ENCODE results near the gene NTM.

Gene NTM

DNA sequence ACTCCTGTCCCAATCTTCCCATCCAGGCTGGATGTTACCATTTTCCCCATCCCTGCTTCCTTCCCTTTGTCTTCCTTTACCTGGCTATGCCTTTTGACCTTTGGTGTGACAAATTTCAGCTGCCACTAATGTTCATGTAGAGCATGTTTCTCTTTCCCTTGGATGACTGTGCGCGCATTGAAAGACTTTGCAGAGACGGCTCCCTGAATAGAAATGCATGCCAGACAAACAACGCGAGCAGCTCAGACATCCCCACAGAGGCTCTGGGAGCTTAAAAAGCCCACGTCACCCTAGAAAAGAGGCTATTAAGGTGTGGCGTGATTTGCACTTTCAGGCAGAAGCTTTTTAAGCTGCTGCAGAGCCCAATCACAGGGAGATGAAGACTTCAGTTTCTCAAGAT lies 202.0 kb downstream of the NTM start:
- DNase-seq: no peak

DNA sequence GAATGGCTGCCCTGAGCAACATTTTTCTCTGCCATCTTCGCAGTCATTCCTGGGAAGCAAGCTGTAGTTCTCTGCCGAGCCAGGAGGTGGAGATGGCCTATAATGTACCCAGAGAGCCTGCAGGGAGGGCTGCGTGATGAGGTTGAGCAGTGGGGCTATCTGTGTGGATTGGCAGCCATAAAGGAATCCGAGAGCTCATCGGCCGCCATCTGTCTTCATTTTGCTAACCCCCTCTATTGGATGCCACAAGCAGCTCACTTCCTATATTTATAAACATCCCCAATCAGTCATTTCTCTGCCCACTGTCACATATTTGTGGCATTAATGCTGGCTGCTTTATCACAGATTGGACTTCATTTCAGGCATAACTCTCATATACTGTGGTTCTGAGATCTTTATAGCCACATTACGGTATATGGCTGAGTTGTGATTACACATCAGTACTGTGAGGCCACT lies 209.5 kb downstream of the NTM start:
- DNase-seq: peak; percentile 23 to 40

DNA sequence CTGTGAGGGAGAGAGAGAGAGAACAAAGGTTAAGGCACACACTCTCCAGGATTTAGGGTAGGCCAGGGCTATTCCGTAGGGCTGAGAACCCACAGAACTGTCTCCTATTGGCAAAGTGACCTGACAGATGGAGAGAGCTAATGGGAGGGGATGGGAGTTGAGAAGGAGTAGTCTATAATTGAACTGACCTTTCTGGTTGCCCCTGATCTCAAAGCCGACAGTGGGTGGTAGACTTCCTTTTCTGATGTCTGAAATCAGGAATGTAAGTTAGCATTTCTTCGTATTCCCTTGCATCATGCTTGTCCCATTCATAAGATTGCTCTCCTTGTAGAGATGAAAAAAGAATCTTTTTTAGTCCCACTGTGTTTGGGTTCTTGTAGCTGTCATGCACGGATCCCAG lies 210.1 kb downstream of the NTM start:
- no peak for DNase-seq

DNA sequence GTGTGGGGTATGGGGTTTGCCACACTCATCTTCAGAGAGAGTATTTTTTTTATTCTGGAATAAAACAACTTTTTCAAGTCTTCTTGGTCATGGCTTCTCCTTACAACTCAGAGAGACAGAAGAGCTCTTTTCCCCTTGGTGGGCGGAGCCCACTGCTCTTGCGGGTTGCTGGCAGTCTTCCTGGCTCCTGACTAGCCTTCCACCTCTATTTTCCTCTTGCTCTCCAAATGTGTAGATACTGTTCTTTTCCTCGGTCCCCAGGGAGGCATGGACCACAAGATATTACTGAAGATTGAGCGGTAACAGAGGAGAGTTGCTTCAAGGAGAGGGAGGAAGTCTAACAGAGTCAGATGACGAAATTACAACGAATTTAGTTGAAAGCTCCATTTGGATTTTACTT lies 210.6 kb downstream of the NTM start:
- DNase-seq: no peak

DNA sequence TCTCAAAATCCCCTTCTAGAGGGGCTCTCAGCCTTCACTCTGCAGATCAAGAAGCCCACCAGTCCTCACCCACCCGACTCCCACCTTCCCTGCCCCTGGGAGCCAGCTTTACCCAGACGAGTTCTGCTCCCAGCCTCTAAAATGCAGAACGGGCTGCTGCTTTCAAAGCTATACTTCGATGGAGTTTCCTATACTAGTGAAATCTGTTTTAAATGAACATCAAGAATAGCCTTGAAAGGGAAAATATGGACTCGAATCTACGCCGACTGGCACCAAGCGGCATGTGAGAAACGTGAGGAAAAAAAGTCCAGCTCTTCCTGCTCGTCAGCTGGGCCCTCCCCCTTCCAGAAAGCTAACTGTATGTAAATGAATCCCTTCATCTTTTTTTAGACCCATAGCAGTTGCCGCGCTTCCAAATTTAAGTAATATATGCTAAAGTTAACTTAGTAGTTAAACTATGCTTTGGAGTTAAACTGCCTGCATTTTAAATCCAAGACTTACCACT lies 211.7 kb downstream of the NTM start:
- no peak for DNase-seq

DNA sequence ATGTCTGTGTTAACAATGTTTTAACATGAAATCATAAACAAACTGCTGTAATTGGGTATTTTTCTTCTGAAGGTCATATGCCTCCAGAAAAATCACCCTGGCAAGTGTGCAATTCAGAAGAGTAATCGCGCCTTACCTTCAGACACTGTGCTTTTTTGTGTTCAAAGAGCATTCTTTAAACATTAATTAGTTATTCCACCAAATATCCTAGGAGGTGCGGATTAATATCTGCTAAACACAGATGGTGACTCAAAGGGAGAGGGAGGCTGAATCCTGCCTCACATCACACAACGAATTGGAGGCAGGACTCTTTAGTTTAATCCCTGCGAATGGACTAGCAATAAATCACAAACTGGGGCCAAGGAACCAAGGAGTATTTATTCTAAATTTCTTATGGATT lies 213.0 kb downstream of the NTM start:
- no peak for DNase-seq

DNA sequence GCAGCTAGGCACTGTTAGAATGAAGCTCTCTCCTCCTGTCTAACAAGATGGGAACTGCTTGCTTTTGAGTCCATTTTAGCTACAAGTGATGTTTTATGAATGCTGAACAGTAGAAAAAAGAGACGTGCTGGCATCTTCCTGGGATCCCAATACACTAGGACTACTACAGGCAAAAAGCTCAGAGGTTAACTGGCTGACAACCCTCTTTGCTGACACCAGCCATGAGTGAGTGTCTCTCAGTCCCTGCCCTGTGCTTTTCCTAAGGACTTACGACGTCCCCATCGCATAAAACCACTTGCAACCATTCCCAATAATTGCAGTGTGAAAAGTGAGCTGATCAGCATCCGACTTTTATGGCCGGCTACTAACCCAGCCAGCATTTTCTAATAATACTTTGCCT lies 213.5 kb downstream of the NTM start:
- DNase-seq: no peak

DNA sequence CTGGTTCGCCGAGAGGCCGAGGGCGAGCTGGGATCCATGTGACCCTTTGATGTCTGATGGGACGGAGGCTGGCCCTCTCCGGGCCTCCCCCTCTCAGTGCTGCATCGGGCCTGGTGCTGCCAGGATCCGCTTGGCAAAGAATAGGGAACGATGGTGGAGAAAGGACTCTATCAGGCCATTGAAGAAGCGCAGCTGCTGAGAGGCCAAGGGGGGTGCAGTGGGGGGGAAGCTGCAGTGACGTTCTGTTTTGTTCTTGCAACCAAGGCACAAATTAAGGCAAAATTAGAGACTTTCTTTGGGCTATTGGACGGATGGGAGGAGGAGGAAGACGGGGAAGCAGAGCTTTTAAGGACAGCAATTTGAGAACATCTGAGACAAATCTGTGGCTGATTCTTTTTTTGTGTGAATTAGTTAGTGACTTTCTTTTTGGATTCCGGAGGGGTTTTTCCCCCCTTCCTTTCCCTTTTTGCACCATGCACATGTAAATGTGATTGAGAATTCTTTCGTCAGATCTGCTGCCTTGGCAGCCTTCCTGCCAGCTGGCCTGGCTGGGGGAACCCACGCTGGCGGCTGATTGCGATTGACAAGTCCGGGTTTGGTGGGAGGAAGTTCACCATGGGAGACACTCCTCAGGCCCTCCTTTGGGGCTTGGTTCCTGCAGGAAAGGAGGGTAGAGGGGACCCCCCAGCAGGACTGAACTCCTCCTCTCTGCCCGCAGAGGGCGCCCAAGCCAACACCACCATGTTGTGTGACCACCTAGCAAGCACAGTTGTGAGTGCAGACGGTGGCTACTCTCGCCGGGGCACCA lies 214.6 kb downstream of the NTM start:
- peak in 1 of 2 experiments; percentile 13 for DNase-seq

DNA sequence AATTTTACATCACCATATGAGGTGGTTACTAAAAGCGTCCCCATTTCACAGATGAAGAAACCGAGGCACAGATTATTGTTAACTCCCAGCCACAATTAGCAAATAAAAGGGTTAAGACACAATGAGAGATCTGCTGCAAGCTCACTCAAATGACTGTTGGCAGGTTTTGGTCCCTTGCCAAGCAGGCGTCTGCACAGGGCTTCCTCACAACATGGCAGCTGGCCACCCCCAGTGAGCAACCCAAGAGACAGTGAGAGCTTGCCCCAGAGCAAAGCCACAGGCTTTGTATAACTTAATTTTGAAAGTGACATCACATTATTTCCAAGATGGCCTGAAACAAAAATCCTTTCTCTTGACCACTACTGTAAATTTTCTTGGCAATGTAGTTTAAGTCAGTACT lies 217.6 kb downstream of the NTM start:
- DNase-seq: no peak

DNA sequence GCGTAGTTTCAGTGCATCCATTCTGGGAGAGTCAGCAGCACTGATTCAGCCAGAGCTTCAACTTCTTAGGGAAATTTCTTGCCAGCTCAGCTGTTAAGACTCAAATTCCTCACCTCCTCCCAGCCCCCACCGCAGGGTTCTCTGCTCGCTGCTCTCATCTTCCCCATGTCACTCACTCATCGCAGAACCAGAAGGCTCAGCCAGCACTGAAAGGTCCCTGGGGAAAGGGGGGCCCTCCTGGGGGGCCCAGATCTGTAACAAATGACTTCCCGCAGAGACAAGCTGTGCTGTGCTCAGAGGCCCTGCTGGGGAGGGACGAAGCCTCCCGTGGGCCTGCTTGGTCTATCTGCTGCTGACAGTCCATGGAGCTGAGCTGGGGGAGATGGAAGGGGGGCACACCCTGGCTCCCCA lies 220.6 kb downstream of the NTM start:
- DNase-seq: no peak

DNA sequence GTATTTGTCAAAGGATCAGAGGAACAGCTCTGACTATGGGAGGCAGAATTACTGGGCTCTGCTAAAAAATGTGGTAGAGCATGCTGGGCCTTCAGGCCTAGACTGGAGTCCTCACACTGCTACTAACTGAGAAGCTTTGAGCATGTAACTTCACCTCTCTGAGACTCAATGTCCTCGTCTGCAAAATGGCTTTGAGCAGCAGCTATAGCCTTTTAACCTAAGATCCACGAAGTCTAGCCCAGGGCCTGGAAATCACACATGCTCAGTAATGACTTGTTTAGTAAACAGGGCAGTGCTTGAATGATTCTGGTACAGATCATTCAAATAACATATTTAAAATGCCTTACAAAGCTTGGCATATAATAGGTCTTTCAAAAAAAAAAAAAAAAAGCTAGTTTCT lies 221.7 kb downstream of the NTM start:
- no peak for DNase-seq

DNA sequence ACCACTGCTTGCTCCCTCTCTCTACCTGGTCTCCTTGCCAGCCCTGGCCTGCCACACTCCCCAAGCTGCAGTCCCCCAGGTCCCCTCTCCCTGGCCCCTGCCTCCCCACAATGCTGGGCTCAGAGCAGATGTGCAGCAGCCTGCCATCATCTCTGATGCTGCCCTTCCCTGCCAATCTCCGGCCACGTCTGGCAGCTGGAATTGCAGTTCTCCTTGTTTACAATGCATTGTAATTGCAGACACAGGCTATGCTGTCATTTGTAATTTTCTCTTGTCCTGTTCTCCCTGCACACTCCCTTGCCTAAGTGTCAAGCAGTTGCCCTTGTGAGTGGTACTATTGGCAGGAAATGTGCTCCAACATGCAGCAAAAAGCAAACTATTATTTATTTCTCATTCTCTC lies 222.3 kb downstream of the NTM start:
- no peak for DNase-seq

DNA sequence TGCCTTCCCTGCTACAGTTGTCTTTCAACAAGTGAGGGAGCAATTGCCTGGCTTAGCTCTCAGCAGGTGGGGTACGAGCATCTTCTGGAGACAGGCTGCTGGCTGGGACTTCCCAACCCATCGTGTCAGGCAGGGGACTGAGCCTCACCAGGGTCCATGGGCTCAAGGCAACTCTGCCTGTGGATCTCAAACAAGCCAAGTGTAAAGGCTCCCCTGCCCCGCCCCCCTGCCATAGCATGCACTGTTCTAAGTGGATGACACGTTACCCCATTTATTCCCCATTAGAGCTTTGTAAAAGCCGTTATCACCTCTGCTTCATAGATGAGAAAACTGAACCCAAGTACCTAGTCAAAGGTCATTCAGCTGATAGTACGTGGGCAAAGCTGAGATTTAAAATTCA lies 222.9 kb downstream of the NTM start:
- DNase-seq: no peak

DNA sequence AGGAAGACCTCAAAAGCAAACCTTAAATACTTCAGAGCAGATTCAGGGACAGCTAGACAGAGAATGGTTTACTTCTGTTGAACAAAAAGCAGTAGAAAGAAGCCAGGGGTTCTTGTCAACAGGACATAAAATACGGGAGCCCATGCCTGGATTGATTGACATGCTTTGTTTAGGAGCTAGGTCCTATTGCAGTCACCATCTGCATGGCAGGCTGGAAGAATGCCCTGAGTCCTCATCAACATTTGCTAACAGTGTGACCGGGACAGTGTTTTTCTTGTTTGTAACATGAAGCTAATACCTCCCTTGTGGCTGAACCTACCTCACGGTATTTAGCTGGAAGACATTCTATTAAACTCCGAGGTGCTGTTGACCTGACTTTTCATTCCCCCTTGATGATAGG lies 225.4 kb downstream of the NTM start:
- no peak for DNase-seq

DNA sequence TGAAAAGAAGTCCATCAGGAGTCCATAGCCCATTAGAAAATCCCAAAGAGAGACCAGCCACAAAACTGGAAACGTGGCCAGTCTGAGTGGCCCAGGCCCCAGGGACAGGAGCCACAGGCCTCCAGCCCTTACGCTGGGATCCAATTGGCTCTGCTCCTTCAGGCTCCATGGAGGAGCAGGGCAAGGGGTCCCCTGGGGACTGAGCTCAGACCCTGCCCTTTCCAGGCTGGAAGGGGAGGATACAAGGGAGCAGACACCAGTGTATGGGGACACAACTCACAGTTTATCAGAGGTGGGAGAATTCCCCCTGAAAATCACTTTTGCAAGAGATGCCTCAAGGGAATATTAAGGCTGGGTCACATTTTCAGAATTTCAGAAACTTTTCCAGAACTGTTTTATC lies 227.5 kb downstream of the NTM start:
- no peak for DNase-seq

DNA sequence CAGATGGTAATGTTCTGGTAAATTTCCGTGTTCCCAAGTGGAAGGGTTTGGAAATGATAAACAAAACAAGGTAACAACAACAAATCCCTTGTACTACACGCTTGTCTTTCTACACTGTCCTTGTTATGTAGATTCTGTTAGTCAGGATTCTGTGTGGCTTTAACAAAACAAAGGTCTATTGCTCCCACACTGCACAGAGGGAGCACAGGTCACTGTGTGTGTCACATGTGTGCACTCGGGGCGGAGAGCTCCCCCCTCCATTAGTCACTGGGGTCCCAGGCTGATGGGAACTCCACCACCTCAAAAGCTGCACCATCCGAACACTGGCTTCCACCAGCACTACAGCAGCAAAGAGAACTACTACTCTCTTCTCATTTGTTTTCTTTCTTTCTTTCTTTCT lies 227.9 kb downstream of the NTM start:
- no peak for DNase-seq

DNA sequence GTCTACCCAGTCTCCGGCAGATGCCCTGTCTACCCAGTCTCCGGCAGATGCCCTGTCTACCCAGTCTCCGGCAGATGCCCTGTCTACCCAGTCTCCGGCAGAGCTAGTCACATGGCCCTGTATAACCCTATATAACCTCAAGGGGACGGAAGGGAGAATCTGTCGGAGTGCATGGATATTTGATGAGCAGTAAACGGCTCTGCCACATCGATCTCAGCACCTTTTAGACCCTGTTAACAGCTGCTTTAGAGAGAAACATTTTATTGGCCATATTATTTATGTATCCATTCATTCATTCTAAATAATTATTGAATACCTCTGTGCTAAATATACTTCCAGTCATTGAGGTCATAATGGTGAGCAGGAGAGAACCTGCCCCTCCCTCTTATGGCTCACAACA lies 228.9 kb downstream of the NTM start:
- no peak for DNase-seq

DNA sequence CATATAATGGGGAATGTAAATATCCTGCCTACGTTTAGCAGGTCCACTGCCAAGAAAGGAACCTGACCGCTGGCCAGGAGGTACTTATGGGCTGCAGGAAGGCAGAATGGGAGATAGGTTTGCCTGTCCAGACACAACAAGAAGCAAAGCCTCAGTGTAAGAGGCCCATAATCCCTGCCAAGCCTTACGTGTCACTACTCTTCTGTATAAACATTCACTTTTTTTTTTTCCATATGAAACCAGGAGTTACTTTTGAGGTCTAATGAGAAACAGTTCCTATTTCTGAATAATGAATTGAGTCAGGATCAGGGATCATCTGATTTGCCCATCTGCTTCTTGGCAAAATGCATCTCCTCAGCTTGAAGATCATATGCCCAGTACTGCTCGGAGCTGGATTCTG lies 230.2 kb downstream of the NTM start:
- no peak for DNase-seq

DNA sequence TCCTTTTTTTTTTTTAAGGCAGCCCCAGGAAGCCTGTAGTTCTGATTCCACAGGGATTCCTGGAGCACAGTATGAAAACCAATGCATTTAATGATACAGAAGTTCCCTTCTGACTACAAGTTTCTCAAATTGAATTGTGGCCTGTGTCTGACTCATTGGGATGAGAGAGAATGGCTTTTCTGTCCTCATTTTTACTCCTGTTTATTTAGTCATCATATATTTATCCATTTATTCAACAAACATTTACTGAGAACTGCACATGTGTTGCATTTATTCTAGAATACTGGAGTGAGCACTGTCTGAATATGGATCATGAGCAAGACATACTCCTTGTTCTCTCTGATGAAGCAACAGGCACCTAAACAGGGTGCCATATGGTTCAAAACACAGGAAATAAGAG lies 231.2 kb downstream of the NTM start:
- no peak for DNase-seq

DNA sequence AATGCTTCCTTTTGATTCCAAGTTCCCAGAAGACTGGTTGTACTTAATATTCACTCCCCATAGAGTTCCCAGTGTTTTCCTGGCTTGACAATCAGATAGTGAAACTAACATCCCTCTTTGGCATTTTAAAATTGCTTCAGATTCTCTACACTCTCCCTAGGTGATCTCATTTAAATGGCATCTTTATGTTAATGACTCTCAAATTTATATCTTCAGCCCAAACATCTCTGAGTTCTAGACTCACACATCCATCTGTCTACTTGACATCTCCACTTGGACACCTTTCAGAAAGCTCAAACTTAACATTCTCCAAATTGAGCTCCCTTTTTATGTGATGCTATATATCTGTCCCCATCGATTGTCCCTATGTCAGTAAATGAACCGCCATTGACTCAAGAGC lies 232.0 kb downstream of the NTM start:
- DNase-seq: no peak

DNA sequence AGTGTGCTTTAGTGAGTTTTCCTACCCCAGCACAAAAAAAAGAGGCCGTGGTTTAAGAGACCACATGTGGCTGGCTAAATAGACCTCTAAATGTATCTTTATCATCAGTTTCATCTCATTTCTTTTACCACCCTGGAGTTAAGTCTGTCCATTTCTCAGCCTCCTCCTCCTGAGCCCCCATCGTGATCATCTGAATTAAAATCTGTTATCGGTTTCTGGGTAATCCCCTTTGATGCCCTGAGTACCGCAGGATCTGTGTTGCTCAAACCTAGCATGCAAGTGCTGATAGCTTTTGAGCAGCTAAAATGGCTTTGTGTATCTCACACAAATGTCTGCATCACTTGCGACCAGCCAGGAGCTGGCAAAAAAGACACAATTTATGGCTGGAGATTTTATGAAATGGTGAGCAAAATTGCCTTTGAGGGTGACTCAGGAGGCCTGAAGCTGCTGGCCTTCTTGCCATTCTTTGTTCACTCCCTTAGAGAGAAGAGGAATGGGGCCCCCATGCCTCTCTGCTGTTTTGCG lies 236.5 kb downstream of the NTM start:
- no peak for DNase-seq

DNA sequence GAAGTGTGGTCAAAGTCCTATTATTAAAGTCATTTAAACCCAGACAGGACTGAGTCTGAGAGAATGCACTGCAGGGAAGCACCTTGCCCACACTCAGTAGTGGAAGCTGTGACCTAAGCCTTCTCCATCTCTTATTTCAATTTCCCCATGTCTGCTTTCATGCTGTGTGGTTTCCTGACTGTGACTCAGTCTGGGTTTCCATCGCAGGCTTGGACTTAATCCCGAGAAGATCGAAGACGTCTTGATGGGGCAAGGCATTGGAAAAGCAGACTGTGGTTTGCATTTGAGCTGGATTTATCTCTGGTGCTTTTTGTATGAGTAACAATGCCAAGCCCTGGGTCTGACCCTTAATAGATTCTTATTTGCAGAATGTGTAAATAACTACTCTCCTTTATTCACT lies 238.9 kb downstream of the NTM start:
- DNase-seq: no peak

DNA sequence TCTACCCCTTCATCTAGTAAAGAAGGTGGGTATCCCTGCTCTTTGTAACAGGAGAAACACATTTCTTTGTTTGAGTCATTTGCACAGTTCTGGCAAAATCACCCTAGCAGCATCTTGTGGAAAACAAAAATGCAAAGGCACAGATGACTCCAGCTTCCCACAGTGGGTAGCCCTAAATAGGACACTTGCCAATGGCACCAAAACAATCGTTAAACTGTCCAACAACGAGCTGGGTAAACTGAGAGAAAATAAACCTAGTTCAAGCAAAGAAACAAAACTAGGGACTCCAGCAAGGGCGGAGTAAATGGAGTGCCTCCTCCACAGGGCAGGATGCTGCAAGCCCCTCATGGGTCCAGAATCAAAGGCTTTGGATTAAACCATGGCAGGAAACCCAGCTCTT lies 239.5 kb downstream of the NTM start:
- DNase-seq: no peak

DNA sequence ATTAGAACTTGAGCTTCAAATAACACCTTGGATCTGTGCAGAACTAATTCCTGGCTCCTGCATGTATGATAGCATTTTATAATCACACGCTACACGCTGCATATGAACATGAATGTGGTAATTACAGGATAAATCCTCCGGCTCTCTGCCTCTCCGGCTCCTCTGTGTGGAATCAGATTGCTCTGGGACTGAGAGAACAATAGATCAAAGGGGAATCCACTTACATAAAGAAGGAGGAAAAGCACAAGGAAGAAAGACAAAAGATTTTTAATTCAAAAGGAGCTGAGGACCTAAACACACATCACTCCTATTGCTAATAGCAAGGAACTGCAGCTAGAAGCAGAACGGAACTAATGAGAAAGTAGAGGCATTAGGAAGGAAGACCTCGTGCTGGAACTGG lies 240.9 kb downstream of the NTM start:
- no peak for DNase-seq

DNA sequence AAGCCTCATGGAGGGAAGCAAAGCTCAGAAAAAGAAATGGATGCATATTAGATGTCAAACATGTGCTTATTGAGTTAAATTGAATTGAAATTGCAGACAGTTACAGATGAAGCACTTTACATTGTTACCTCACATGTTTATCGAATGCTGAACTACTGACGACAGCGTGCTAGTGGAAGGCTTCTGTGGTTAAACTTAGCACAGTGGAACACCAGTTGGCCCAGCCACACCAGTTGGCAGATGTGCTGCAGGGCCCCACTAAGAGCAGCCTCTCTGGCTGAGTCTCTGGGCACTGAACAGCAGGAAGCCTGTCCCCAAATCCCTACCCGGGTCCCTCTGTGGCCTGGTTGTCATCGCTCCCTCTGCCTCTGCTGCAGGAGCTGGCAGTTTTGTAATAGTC lies 242.1 kb downstream of the NTM start:
- no peak for DNase-seq
